HEK293 (cell line): ENCODE data around the gene TOR3A.

Experiments
- CTCF ChIA-PET: fragments of 350-600 bp; formaldehyde crosslinking; extraction: SDS; loops from one replicate; lab custom pipeline; 2021; ENCODE audit warnings: antibody characterized with exemption; lab: Yijun Ruan, JAX
- POLR2A ChIA-PET: fragments of 300-600 bp; formaldehyde crosslinking; extraction: SDS; loops from one replicate; lab custom pipeline; 2020; ENCODE audit warnings: antibody characterized with exemption, inconsistent platforms; lab: Yijun Ruan, JAX
- H3K27ac ChIP-seq: fragments of 200-500 bp; sonication (Bioruptor generic); 2 replicates; pipeline ENCODE4 v1.5.1; 2014; ENCODE audit warnings: low read depth, low read length, control low read depth, inconsistent platforms; ENCODE audit errors: extremely low read depth
- H3K36me3 ChIP-seq, 2 experiments: fragments of 200-500 bp in 1 of 2; sonication (Bioruptor generic) in 1 of 2; 1 replicate in 1 of 2; 2 replicates in 1 of 2; pipeline ENCODE4 v1.5.1; 2014 to 2017; ENCODE audit warnings: inconsistent platforms in 2 of 2, low read length in 2 of 2; ENCODE audit not compliant: control insufficient read depth in 2 of 2, insufficient read depth in 1 of 2
- H3K4me1 ChIP-seq: fragments of 200-500 bp; sonication (Bioruptor generic); 2 replicates; pipeline ENCODE4 v1.5.1; 2014; ENCODE audit warnings: mild to moderate bottlenecking, low read length, inconsistent platforms; ENCODE audit not compliant: control insufficient read depth, insufficient read depth
- H3K4me3 ChIP-seq: 2 replicates; pipeline ENCODE4 v1.5.1; 2011; ENCODE audit warnings: low read depth, mild to moderate bottlenecking, control low read depth, low read length, moderate library complexity
- H3K9me3 ChIP-seq: fragments of 200-500 bp; sonication (Bioruptor generic); 2 replicates; pipeline ENCODE4 v1.5.1; 2014; ENCODE audit warnings: low read depth, low read length, inconsistent platforms; ENCODE audit not compliant: control insufficient read depth, insufficient read depth
- BCL11B ChIP-seq: fragments of 450-650 bp; formaldehyde crosslinking; IDR thresholded peaks from 2 replicates; pipeline ENCODE4 v1.5.1; 2016; ENCODE audit warnings: low read depth, missing biosample characterization, missing genetic modification characterization
- HOXA7 ChIP-seq: sonication (generic); formaldehyde crosslinking; IDR thresholded peaks from 2 replicates; pipeline ENCODE4 v1.8.1; 2022; ENCODE audit warnings: missing genetic modification reagents, borderline replicate concordance
- KLF10 ChIP-seq: fragments of 450-650 bp; IDR thresholded peaks from 2 replicates; pipeline ENCODE4 v1.5.1; 2018; ENCODE audit warnings: missing biosample characterization, mild to moderate bottlenecking, missing genetic modification characterization
- KLF16 ChIP-seq: fragments of 450-650 bp; formaldehyde crosslinking; IDR thresholded peaks from 2 replicates; pipeline ENCODE4 v1.5.1; 2017; ENCODE audit warnings: missing biosample characterization, missing genetic modification characterization
- KLF8 ChIP-seq: fragments of 450-650 bp; formaldehyde crosslinking; IDR thresholded peaks from 2 replicates; pipeline ENCODE4 v1.5.1; 2016; ENCODE audit warnings: missing biosample characterization, missing genetic modification characterization
- OVOL3 ChIP-seq: fragments of 450-650 bp; formaldehyde crosslinking; IDR thresholded peaks from 2 replicates; pipeline ENCODE4 v1.5.1; 2016; ENCODE audit warnings: missing biosample characterization, missing genetic modification characterization
- SALL2 ChIP-seq: fragments of 450-650 bp; formaldehyde crosslinking; IDR thresholded peaks from 2 replicates; pipeline ENCODE4 v1.5.0; 2017; ENCODE audit warnings: missing biosample characterization, mild to moderate bottlenecking, missing genetic modification characterization, borderline replicate concordance
- TSHZ1 ChIP-seq: fragments of 450-650 bp; formaldehyde crosslinking; IDR thresholded peaks from 2 replicates; pipeline ENCODE4 v1.5.1; 2016; ENCODE audit warnings: missing biosample characterization, missing genetic modification characterization, borderline replicate concordance
- ZBTB49 ChIP-seq: fragments of 450-650 bp; formaldehyde crosslinking; IDR thresholded peaks from 2 replicates; pipeline ENCODE4 v1.5.1; 2016; ENCODE audit warnings: missing biosample characterization, missing genetic modification characterization, low read depth
- ZNF148 ChIP-seq: fragments of 450-650 bp; formaldehyde crosslinking; IDR thresholded peaks from 2 replicates; pipeline ENCODE4 v1.5.0; 2017; ENCODE audit warnings: missing biosample characterization, missing genetic modification characterization, borderline replicate concordance
- ZNF155 ChIP-seq: fragments of 450-650 bp; formaldehyde crosslinking; IDR thresholded peaks from 2 replicates; pipeline ENCODE4 v1.5.1; 2016; ENCODE audit warnings: missing biosample characterization, missing genetic modification characterization
- ZNF23 ChIP-seq: fragments of 450-650 bp; formaldehyde crosslinking; IDR thresholded peaks from 2 replicates; pipeline ENCODE4 v1.5.1; 2016; ENCODE audit warnings: missing biosample characterization, missing genetic modification characterization, borderline replicate concordance
- ZNF394 ChIP-seq: fragments of 450-650 bp; formaldehyde crosslinking; IDR thresholded peaks from 2 replicates; pipeline ENCODE4 v1.5.1; 2016; ENCODE audit warnings: missing biosample characterization, missing genetic modification characterization, mild to moderate bottlenecking, moderate library complexity, borderline replicate concordance
- ZNF423 ChIP-seq: fragments of 450-650 bp; formaldehyde crosslinking; IDR thresholded peaks from 2 replicates; pipeline ENCODE4 v1.5.1; 2016; ENCODE audit warnings: missing biosample characterization, missing genetic modification characterization
- ZNF426 ChIP-seq: fragments of 450-650 bp; formaldehyde crosslinking; IDR thresholded peaks from 2 replicates; pipeline ENCODE4 v1.5.1; 2017; ENCODE audit warnings: missing biosample characterization, missing genetic modification characterization, mild to moderate bottlenecking, inconsistent platforms, moderate library complexity
- ZNF513 ChIP-seq: fragments of 450-650 bp; IDR thresholded peaks from 2 replicates; pipeline ENCODE4 v1.5.1; 2018; ENCODE audit warnings: missing biosample characterization, missing genetic modification characterization
- ZNF521 ChIP-seq: fragments of 450-650 bp; formaldehyde crosslinking; IDR thresholded peaks from 2 replicates; pipeline ENCODE4 v1.5.1; 2017; ENCODE audit warnings: missing biosample characterization, mild to moderate bottlenecking, missing genetic modification characterization
- ZNF544 ChIP-seq: fragments of 450-650 bp; formaldehyde crosslinking; IDR thresholded peaks from 2 replicates; pipeline ENCODE4 v1.5.0; 2017; ENCODE audit warnings: missing biosample characterization, missing genetic modification characterization
- ZNF777 ChIP-seq: fragments of 450-650 bp; formaldehyde crosslinking; IDR thresholded peaks from 2 replicates; pipeline ENCODE4 v1.5.1; 2017; ENCODE audit warnings: missing biosample characterization, missing genetic modification characterization, borderline replicate concordance
- ZSCAN4 ChIP-seq: fragments of 450-650 bp; formaldehyde crosslinking; IDR thresholded peaks from 2 replicates; pipeline ENCODE4 v1.5.1; 2017; ENCODE audit warnings: missing biosample characterization, missing genetic modification characterization
- ZXDB ChIP-seq: fragments of 450-650 bp; formaldehyde crosslinking; IDR thresholded peaks from 2 replicates; pipeline ENCODE4 v1.5.1; 2016; ENCODE audit warnings: missing biosample characterization, missing genetic modification characterization

TOR3A gene

GRCh38 chr1:179082333-179082998, 596 bp downstream of the TOR3A start (continued):
- TF ChIP-seq TSHZ1 (tag by site-specific recombination) (no peak), ZNF155 (no peak), ZNF23 (tag by site-specific recombination) (no peak), ZNF513 (no peak), ZXDB (tag by site-specific recombination) (no peak; the same call in 1 of the 2 replicates), ZNF426 (no peak), KLF10 (no peak), ZNF148 (tag by site-specific recombination) (no peak), SALL2 (no peak), KLF8 (tag by site-specific recombination) (no peak), ZNF423 (tag by site-specific recombination) (no peak), ZNF544 (tag by site-specific recombination) (no peak), ZSCAN4 (no peak)

GRCh38 chr1:179082999-179083335, 1.1 kb downstream of the TOR3A start:
- no peaks in the 10 kb centered on the region for H3K9me3 ChIP-seq
- ChIA-PET POLR2A (interaction anchor here (0.6 to 2.1 kb wide), 2 partner anchors 9 to 56 kb away, joined by 4 to 15 read pairs; no protein-coding TSS in a partner anchor), CTCF (interaction anchor here (0.5 to 1.5 kb wide), 7 partner anchors 16 to 541 kb away, joined by 3 to 5 read pairs (median 3); no protein-coding TSS in a partner anchor)
- no peak overlapping the region for H3K27ac ChIP-seq
- H3K4me1 ChIP-seq: no peaks in the 10 kb centered on the region
- peaks cover 0 to 29% of the 10 kb centered on the region in 2 experiments; a peak in 2 of 3 replicates for H3K36me3 ChIP-seq
- H3K4me3 ChIP-seq: peak overlapping the region; percentile 91
- no peak for TF ChIP-seq ZSCAN4
- TF ChIP-seq BCL11B (tag by site-specific recombination): no peak
- no peak for TF ChIP-seq ZNF521 (tag by site-specific recombination)
- TF ChIP-seq KLF16 (tag by site-specific recombination): no peak
- no peak for TF ChIP-seq ZNF777 (tag by site-specific recombination)
- TF ChIP-seq ZNF394 (tag by site-specific recombination): 0 out of 2 replicates have a peak, but pooled peaks have one; percentile 12
- TF ChIP-seq OVOL3 (tag by site-specific recombination): no peak
- TF ChIP-seq ZBTB49 (tag by site-specific recombination): no peak
- TF ChIP-seq HOXA7 (CRISPR knock-in tag): no peak
